Measurements from ENCODE around the gene MFSD2B.
"Not testable (repeated sequence)": the region's sequence is repeated elsewhere in the genome, so short reads cannot be mapped to it uniquely, and the experiment has no call there.

MFSD2B gene

GRCh38 chr2:24018241-24018640 lies 8.4 kb downstream of the MFSD2B start:
- no peak for DNase-seq (ENCODE audit: low read depth in 3 of 3, low spot score in 1 of 3)

GRCh38 chr2:24019729-24020128 lies 9.8 kb downstream of the MFSD2B start:
- DNase-seq (ENCODE audit: low read depth in 3 of 3, low spot score in 1 of 3) = no peak

- no peak for DNase-seq (ENCODE audit: low read depth in 3 of 3, low spot score in 1 of 3)
Observed at GRCh38 chr2:24020244-24020643, 10.4 kb downstream of the MFSD2B start.

GRCh38 chr2:24021122-24021998 lies 11.5 kb downstream of the MFSD2B start:
- no peak for DNase-seq (ENCODE audit: low read depth in 3 of 3, low spot score in 1 of 3)

GRCh38 chr2:24022324-24022974 lies 12.6 kb downstream of the MFSD2B start:
- DNase-seq (ENCODE audit: low read depth in 3 of 3, low spot score in 1 of 3) = no peak

GRCh38 chr2:24022975-24023575 lies 13.2 kb downstream of the MFSD2B start:
- no peak for DNase-seq (ENCODE audit: low read depth in 3 of 3, low spot score in 1 of 3)

GRCh38 chr2:24024018-24024417 lies 14.1 kb downstream of the MFSD2B start:
- DNase-seq (ENCODE audit: low read depth in 3 of 3, low spot score in 1 of 3) = no peak

- no peak for DNase-seq (ENCODE audit: low read depth in 3 of 3, low spot score in 1 of 3)
Observed at GRCh38 chr2:24024996-24025663, 15.2 kb downstream of the MFSD2B start.

- no peak for DNase-seq (ENCODE audit: low read depth in 3 of 3, low spot score in 1 of 3)
Observed at GRCh38 chr2:24026233-24026632, 16.3 kb downstream of the MFSD2B start.

- DNase-seq (ENCODE audit: low read depth in 3 of 3, low spot score in 1 of 3) = no peak
Observed at GRCh38 chr2:24038786-24039499, 29.1 kb downstream of the MFSD2B start.

GRCh38 chr2:24040511-24040910 lies 30.6 kb downstream of the MFSD2B start:
- DNase-seq (ENCODE audit: low read depth in 3 of 3, low spot score in 1 of 3) = no peak

GRCh38 chr2:24043133-24043532 lies 33.2 kb downstream of the MFSD2B start:
- not testable (repeated sequence) for DNase-seq (ENCODE audit: low read depth in 3 of 3, low spot score in 1 of 3)

- no peak for DNase-seq (ENCODE audit: low read depth in 3 of 3, low spot score in 1 of 3)
Observed at GRCh38 chr2:24045511-24046508, 35.9 kb downstream of the MFSD2B start.

- DNase-seq (ENCODE audit: low read depth in 3 of 3, low spot score in 1 of 3) = no peak
Observed at GRCh38 chr2:24046599-24046929, 36.7 kb downstream of the MFSD2B start.

- peak; percentile 70 to 85 (median 82) for DNase-seq (ENCODE audit: low read depth in 3 of 3, low spot score in 1 of 3)
Observed at GRCh38 chr2:24046930-24047702, 37.2 kb downstream of the MFSD2B start, which contains the start of gene WDCP. WDCP (minus strand) TSS chr2:24047391; CDS start chr2:24039494, 7,897 bp downstream.

- no peak for DNase-seq (ENCODE audit: low read depth in 3 of 3, low spot score in 1 of 3)
Observed at GRCh38 chr2:24047703-24048033, 37.8 kb downstream of the MFSD2B start.

- DNase-seq (ENCODE audit: low read depth in 3 of 3, low spot score in 1 of 3) = no peak
Observed at GRCh38 chr2:24048769-24049484, 39.0 kb downstream of the MFSD2B start.

GRCh38 chr2:24049485-24050021 lies 39.7 kb downstream of the MFSD2B start, which contains the start of gene FKBP1B:
FKBP1B (plus strand) TSS chr2:24049741; CDS start chr2:24049850, 109 bp downstream.
- DNase-seq (ENCODE audit: low read depth in 3 of 3, low spot score in 1 of 3) = peak in 2 of 3 donors; percentile 10 to 25

Measured in stimulated activated CD4-positive, alpha-beta T cell treated with anti-CD3 and anti-CD28 coated beads, TNF-alpha, amount 100 ng/mL, for 1 hour (primary cell).